Gastrocnemius medialis (tissue), 4 donors: ENCODE measurements around the gene MPZL3. TPM values are rescaled to one million over a fixed set of nuclear protein-coding genes. Genes with fewer than 3 reads are reported as not detected.

Source experiments
- ATAC-seq, 2 donors: fragments of 150-250 bp; one replicate each; pipeline ENCODE4 v1.9.1; 2016
- DNase-seq, 2 donors: peaks; one replicate each; pipeline ENCODE4 v3.0.0-alpha.2; 2019
- H3K27ac ChIP-seq, 4 donors: fragments of 200-600 bp; sonication (generic); 1 replicate in 1 of 4; 2 replicates in 3 of 4; pipeline ENCODE4 v1.5.1; 2016 to 2018; ENCODE audit warnings: mild to moderate bottlenecking in 2 of 4, moderate library complexity in 1 of 4
- H3K27me3 ChIP-seq, 3 donors: fragments of 200-600 bp; sonication (generic) in 2 of 3; 1 replicate in 1 of 3; 2 replicates in 2 of 3; pipeline versions ENCODE4 v1.5.1 to v1.6.0; 2016 to 2019; ENCODE audit warnings: mild to moderate bottlenecking in 1 of 3, moderate library complexity in 1 of 3
- H3K36me3 ChIP-seq, 2 donors: fragments of 200-600 bp; sonication (generic) in 1 of 2; one replicate each; pipeline ENCODE4 v1.5.1; 2017 to 2018
- H3K4me1 ChIP-seq, 2 donors: fragments of 200-600 bp; sonication (generic) in 1 of 2; one replicate each; pipeline ENCODE4 v1.5.1; 2016 to 2017; ENCODE audit warnings: mild to moderate bottlenecking in 2 of 2
- H3K4me3 ChIP-seq, 4 donors: fragments of 200-600 bp; sonication (generic) in 3 of 4; 1 replicate in 1 of 4; 2 replicates in 3 of 4; pipeline ENCODE4 v1.5.1; 2016 to 2019; ENCODE audit warnings: mild to moderate bottlenecking in 2 of 4
- H3K9me3 ChIP-seq, 3 donors: fragments of 200-600 bp; sonication (generic) in 2 of 3; 1 replicate in 1 of 3; 2 replicates in 2 of 3; pipeline ENCODE4 v1.5.1; 2016 to 2019
- POLR2A ChIP-seq, 2 donors: fragments of 450-650 bp; IDR thresholded peaks; one replicate each; pipeline ENCODE4 v1.6.1; 2017; ENCODE audit warnings: antibody characterized with exemption in 2 of 2, mild to moderate bottlenecking in 2 of 2, moderate library complexity in 2 of 2
- in situ Hi-C, 4 donors: fragments of 200-750 bp; cut with MboI; loops; one replicate each; pipeline versions ENCODE4 v1.15.0 to v1.8.0; 2017; ENCODE audit warnings: low sequenced_read_pairs in 4 of 4
- intact Hi-C: fragments of 100-400 bp; cut with DNase I; formaldehyde crosslinking; loops from one replicate; pipeline ENCODE4 v1.15.1; 2023; ENCODE audit warnings: low total_unique reads
- total RNA-seq, 4 donors: library from RNA; depleted of rRNA; stranded (reverse); fragments of >200 nt; gene quantifications; one replicate each; pipeline versions ENCODE4 v1.1.0 to v1.2.3, GENCODE V29; 2016
- TF ChIP-seq, protein P1 (sequence below), 5 experiments: fragments of 450-650 bp in 3 of 5; fragments of 200-600 bp in 2 of 5; sonication (generic) in 2 of 5; IDR thresholded peaks in 4 of 5; conservative IDR thresholded peaks in 1 of 5; 1 replicate in 4 of 5; 2 replicates in 1 of 5; pipeline ENCODE4 v1.5.1; 2016 to 2019; ENCODE audit warnings: antibody characterized with exemption in 5 of 5, mild to moderate bottlenecking in 3 of 5, moderate library complexity in 3 of 5

MPZL3 gene
- total RNA-seq, 4 donors from 2014 or later = 0.10 to 2.1 (median 0.19) TPM

DNA sequence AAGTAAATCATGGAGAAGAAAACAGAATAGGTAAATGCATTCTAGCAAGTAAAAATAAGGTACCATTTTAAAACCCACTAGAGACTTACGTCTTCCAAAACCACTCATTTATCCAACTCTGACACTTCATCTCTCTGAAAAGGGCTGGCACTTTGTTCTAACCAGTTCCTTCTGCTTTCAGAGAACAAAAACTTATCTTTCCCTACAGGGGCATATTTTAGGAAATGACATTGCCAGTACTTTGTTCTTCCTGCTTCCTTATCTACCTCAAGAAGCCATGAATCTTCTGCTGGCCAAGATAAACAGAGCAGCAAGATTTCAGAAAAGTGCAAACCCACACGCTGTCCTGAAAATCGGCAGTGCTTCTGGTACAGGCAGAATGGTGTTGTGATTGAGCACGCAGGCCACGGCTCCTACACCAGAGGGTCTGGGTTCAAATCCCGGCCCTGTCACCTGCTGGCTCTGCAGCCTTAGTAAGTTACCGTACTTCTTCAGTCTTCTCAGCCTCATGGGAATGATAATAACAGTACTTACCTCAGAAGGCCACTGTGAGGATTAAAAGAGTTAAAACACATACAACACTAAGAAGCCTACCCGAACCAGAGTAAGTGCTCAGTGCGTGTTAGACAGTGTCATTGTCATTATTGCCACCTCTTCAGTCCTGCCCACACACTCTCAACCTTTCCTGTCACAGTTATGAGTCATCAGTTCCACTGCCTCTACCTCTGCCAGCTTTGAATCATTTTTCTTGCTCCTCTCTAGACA lies 11.0 kb downstream of the MPZL3 start:
- TF ChIP-seq, protein P1, sequence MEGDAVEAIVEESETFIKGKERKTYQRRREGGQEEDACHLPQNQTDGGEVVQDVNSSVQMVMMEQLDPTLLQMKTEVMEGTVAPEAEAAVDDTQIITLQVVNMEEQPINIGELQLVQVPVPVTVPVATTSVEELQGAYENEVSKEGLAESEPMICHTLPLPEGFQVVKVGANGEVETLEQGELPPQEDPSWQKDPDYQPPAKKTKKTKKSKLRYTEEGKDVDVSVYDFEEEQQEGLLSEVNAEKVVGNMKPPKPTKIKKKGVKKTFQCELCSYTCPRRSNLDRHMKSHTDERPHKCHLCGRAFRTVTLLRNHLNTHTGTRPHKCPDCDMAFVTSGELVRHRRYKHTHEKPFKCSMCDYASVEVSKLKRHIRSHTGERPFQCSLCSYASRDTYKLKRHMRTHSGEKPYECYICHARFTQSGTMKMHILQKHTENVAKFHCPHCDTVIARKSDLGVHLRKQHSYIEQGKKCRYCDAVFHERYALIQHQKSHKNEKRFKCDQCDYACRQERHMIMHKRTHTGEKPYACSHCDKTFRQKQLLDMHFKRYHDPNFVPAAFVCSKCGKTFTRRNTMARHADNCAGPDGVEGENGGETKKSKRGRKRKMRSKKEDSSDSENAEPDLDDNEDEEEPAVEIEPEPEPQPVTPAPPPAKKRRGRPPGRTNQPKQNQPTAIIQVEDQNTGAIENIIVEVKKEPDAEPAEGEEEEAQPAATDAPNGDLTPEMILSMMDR (IDR thresholded peaks at IDR 0.05 in 4 of 5, conservative IDR thresholded peaks at IDR 0.05 in 1 of 5) = no peak
- TF ChIP-seq POLR2A (IDR thresholded peaks at IDR 0.05) = no peak
- in situ Hi-C loops (no loop called here), intact Hi-C loops (loop anchor here (5.0 kb wide), 1 partner anchor 36 kb away; no protein-coding TSS in a partner anchor)
- Histone ChIP-seq H3K4me1 (no peaks in the 10 kb centered on the region), H3K36me3 (no peaks in the 10 kb centered on the region), H3K9me3 (no peaks in the 10 kb centered on the region), H3K27me3 (peaks cover 0 to 4% (median 0%) of the 10 kb centered on the region in 3 donors), H3K4me3 (no peak overlapping the region), H3K27ac (peak overlapping the region; percentile 25 to 54 (median 41))
- DNase-seq = no peak
- ATAC-seq = peak; percentile 58 to 62

DNA sequence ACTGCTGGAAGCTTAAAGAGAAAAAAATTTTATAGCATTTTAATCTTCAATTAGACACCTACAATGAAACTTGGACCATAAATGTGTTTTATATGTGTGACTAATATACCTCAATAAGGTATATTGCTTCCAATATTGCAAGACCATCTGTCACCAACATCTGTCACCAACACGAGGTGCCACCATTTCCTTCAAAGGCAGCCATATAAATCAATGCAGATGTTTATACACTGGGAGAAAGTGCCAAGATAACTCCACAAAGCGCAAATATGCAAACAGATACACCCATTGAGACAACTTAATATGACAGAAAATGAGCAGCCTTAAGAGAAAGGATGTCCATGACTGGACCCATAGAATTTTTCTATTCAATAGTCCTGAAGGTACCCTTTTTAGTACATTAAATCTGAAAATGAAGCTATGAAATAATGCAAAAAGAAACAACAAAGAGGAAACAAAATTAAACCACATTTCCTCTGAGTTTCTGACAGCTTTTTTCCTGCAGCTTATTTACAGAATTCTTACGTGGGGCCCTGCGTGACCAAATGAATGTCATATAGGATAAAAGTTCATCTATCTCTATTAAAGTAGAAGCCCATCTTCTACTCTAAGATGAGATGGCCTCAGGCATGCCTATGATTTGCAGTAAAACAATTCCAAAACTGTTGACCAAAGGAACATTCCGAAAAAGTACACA lies 12.5 kb downstream of the MPZL3 start:
- TF ChIP-seq, protein P1 (IDR thresholded peaks at IDR 0.05 in 4 of 5, conservative IDR thresholded peaks at IDR 0.05 in 1 of 5) = no peak
- no peak for TF ChIP-seq POLR2A (IDR thresholded peaks at IDR 0.05)
- H3K27ac ChIP-seq = peak overlapping the region in 1 of 4 donors; percentile 51
- H3K4me1 ChIP-seq = no peaks in the 10 kb centered on the region
- intact Hi-C loops (loop anchor here (5.0 kb wide), 1 partner anchor 38 kb away; no protein-coding TSS in a partner anchor), in situ Hi-C loops (no loop called here)
- no peaks in the 10 kb centered on the region for H3K9me3 ChIP-seq
- DNase-seq = no peak
- H3K36me3 ChIP-seq = no peaks in the 10 kb centered on the region
- peaks cover 0 to 4% (median 0%) of the 10 kb centered on the region in 3 donors for H3K27me3 ChIP-seq
- H3K4me3 ChIP-seq = no peak overlapping the region
- ATAC-seq = no peak

DNA sequence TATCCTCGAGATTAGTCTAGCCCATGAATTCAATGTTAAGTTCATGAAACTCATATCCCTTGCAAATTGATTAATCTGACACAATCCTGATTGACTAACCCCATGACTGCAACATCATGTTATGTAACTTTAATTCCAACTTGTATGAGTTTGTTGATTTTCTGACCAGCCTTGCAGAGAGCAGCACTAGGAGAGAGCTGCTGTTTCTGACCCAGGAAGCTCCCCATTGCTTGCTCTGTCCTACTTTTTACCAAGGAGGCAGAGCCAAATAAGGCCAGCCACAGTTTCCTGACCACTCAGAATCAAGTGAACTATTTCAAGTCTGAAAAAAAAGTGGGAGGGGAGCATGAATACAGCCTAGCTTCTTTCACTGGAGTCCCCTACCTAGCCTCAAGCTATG lies 13.2 kb downstream of the MPZL3 start:
- no peak for TF ChIP-seq POLR2A (IDR thresholded peaks at IDR 0.05)
- TF ChIP-seq, protein P1 (IDR thresholded peaks at IDR 0.05 in 4 of 5, conservative IDR thresholded peaks at IDR 0.05 in 1 of 5) = no peak
- H3K27ac ChIP-seq = no peak overlapping the region
- no peaks in the 10 kb centered on the region for H3K9me3 ChIP-seq
- DNase-seq (no peak), ATAC-seq (no peak)
- H3K27me3 ChIP-seq = peaks cover 0 to 3% (median 0%) of the 10 kb centered on the region in 3 donors
- no peaks in the 10 kb centered on the region for H3K4me1 ChIP-seq
- H3K36me3 ChIP-seq = no peaks in the 10 kb centered on the region
- in situ Hi-C loops = no loop called here
- intact Hi-C loops = no loop called here
- H3K4me3 ChIP-seq = no peak overlapping the region

DNA sequence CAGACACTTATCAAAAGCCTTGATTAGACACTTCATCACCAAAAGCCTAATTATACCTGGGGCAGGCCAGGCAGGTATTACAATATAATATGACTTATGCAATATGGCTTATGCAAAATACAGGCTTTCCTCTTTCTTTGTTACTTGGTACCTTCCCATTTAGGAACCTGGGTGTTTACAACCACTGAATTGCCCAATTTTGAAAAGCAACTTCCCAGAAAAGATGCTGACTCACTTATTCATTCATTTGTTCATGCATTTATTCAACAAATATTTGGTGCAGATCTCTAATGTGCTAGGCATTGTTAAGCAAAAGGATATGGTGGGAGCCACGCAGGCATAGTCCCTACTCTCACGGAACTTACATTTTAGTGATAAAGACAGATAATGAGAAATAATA lies 13.7 kb downstream of the MPZL3 start:
- Histone ChIP-seq H3K9me3 (no peaks in the 10 kb centered on the region), H3K4me1 (no peaks in the 10 kb centered on the region), H3K36me3 (no peaks in the 10 kb centered on the region), H3K27ac (no peak overlapping the region), H3K27me3 (no peaks in the 10 kb centered on the region), H3K4me3 (no peak overlapping the region)
- no peak for DNase-seq
- intact Hi-C loops = no loop called here
- TF ChIP-seq POLR2A (IDR thresholded peaks at IDR 0.05) = no peak
- TF ChIP-seq, protein P1 (IDR thresholded peaks at IDR 0.05 in 4 of 5, conservative IDR thresholded peaks at IDR 0.05 in 1 of 5) = no peak
- in situ Hi-C loops = no loop called here
- ATAC-seq = no peak
